NCI-H2107 treated with DMSO at 0.1 percent for 48 hours (cell line): Measurements from ENCODE around the gene KRTAP9-4.
"Not testable (repeated sequence)": the region's sequence is repeated elsewhere in the genome, so short reads cannot be mapped to it uniquely, and the experiment has no call there.

Experiments used
- DNase-seq: peaks from one replicate; lab custom pipeline; 2025; ENCODE audit not compliant: unreplicated experiment; lab: John Stamatoyannopoulos, UW

The KRTAP9-4 gene

GRCh38 chr17:41249637-41250240, at the start of gene KRTAP9-4:
Gene KRTAP9-4 (plus strand): TSS chr17:41249687. CDS start chr17:41249721, 34 bp downstream.
- DNase-seq: not testable (repeated sequence)

GRCh38 chr17:41211845-41212466, 37.5 kb upstream of the KRTAP9-4 start:
- peak; percentile 11 for DNase-seq

- DNase-seq: peak; percentile 28
Measured at GRCh38 chr17:41212524-41213169, 36.8 kb upstream of the KRTAP9-4 start.

GRCh38 chr17:41215681-41216080, 33.8 kb upstream of the KRTAP9-4 start:
- no peak for DNase-seq

- DNase-seq: no peak
Measured at GRCh38 chr17:41223821-41224220, 25.7 kb upstream of the KRTAP9-4 start.

GRCh38 chr17:41226051-41226450, 23.4 kb upstream of the KRTAP9-4 start:
- DNase-seq: no peak

GRCh38 chr17:41226598-41227095, 22.8 kb upstream of the KRTAP9-4 start, which contains the start of gene KRTAP9-2:
Gene KRTAP9-2 (plus strand): TSS chr17:41226648. CDS start chr17:41226655, 7 bp downstream.
- not testable (repeated sequence) for DNase-seq

- DNase-seq: no peak
Measured at GRCh38 chr17:41230094-41230493, 19.4 kb upstream of the KRTAP9-4 start.

GRCh38 chr17:41231731-41232130, 17.8 kb upstream of the KRTAP9-4 start:
- DNase-seq: no peak

GRCh38 chr17:41232399-41233105, 16.9 kb upstream of the KRTAP9-4 start, which contains the start of gene KRTAP9-3:
Gene KRTAP9-3 (plus strand): TSS chr17:41232449. CDS start chr17:41232502, 53 bp downstream.
- not testable (repeated sequence) for DNase-seq

GRCh38 chr17:41237116-41237515, 12.4 kb upstream of the KRTAP9-4 start:
- not testable (repeated sequence) for DNase-seq

GRCh38 chr17:41237949-41238437, 11.5 kb upstream of the KRTAP9-4 start, which contains the start of gene KRTAP9-8:
Gene KRTAP9-8 (plus strand): TSS chr17:41237999. CDS start chr17:41238052, 53 bp downstream.
- not testable (repeated sequence) for DNase-seq

GRCh38 chr17:41246995-41247787, 2.3 kb upstream of the KRTAP9-4 start:
- not testable (repeated sequence) for DNase-seq

GRCh38 chr17:41251261-41251660, 1.8 kb downstream of the KRTAP9-4 start:
- no peak for DNase-seq

GRCh38 chr17:41254861-41255260, 5.4 kb downstream of the KRTAP9-4 start:
- DNase-seq: no peak

GRCh38 chr17:41255381-41256290, 6.1 kb downstream of the KRTAP9-4 start, which contains the start of gene KRTAP9-9:
Gene KRTAP9-9 (plus strand): TSS chr17:41255384.
- not testable (repeated sequence) for DNase-seq

GRCh38 chr17:41256291-41256685, 6.8 kb downstream of the KRTAP9-4 start:
- DNase-seq: no peak

GRCh38 chr17:41258406-41258805, 8.9 kb downstream of the KRTAP9-4 start:
- no peak for DNase-seq

- DNase-seq: no peak
Measured at GRCh38 chr17:41263212-41263611, 13.7 kb downstream of the KRTAP9-4 start.
